ENCODE results near the gene PRPF40A.
"Not testable (repeated sequence)": the region's sequence is repeated elsewhere in the genome, so short reads cannot be mapped to it uniquely, and the experiment has no call there.

Gene PRPF40A

GRCh38 chr2:152759290-152760072 is 42.2 kb upstream of the PRPF40A start:
- no peaks in the 10 kb centered on the region for H3K36me3 ChIP-seq (ENCODE audit: control insufficient read depth, insufficient read depth, low read length)
- no peak overlapping the region for H3K4me3 ChIP-seq (replicated peaks; ENCODE audit: low read depth, low read length)
- TF ChIP-seq CTCF (IDR thresholded peaks at IDR 0.05; ENCODE audit: insufficient read depth, low read length, poor library complexity, severe bottlenecking) = no peak
- H3K27me3 ChIP-seq (replicated peaks; ENCODE audit: control insufficient read depth, insufficient read depth, low read length) = no peaks in the 10 kb centered on the region
- DNase-seq (ENCODE audit: extremely low read depth, insufficient read length) = no peak

- no peak overlapping the region for H3K4me3 ChIP-seq (replicated peaks; ENCODE audit: low read depth, low read length)
- TF ChIP-seq CTCF (IDR thresholded peaks at IDR 0.05; ENCODE audit: insufficient read depth, low read length, poor library complexity, severe bottlenecking) = peak; percentile 69
- no peaks in the 10 kb centered on the region for H3K27me3 ChIP-seq (replicated peaks; ENCODE audit: control insufficient read depth, insufficient read depth, low read length)
- peak; percentile 6 for DNase-seq (ENCODE audit: extremely low read depth, insufficient read length)
- no peaks in the 10 kb centered on the region; the same call in 1 of the 2 replicates for H3K36me3 ChIP-seq (ENCODE audit: control insufficient read depth, insufficient read depth, low read length)
Measured at GRCh38 chr2:152755029-152755428, 37.8 kb upstream of the PRPF40A start.

- not testable (repeated sequence) for H3K36me3 ChIP-seq (ENCODE audit: control insufficient read depth, insufficient read depth, low read length); DNase-seq (ENCODE audit: extremely low read depth, insufficient read length); H3K27me3 ChIP-seq (replicated peaks; ENCODE audit: control insufficient read depth, insufficient read depth, low read length); H3K4me3 ChIP-seq (replicated peaks; ENCODE audit: low read depth, low read length)
Measured at GRCh38 chr2:152747751-152748150, 30.5 kb upstream of the PRPF40A start.

GRCh38 chr2:152743002-152743401 is 25.7 kb upstream of the PRPF40A start:
- no peaks in the 10 kb centered on the region; the same call in 1 of the 2 replicates for H3K36me3 ChIP-seq (ENCODE audit: control insufficient read depth, insufficient read depth, low read length)
- H3K27me3 ChIP-seq (replicated peaks; ENCODE audit: control insufficient read depth, insufficient read depth, low read length) = no peaks in the 10 kb centered on the region
- no peak for DNase-seq (ENCODE audit: extremely low read depth, insufficient read length)
- peak; percentile 58 for TF ChIP-seq CTCF (IDR thresholded peaks at IDR 0.05; ENCODE audit: insufficient read depth, low read length, poor library complexity, severe bottlenecking)
- H3K4me3 ChIP-seq (replicated peaks; ENCODE audit: low read depth, low read length) = no peak overlapping the region

GRCh38 chr2:152740743-152741328 is 23.6 kb upstream of the PRPF40A start:
- no peak for DNase-seq (ENCODE audit: extremely low read depth, insufficient read length)
- TF ChIP-seq CTCF (IDR thresholded peaks at IDR 0.05; ENCODE audit: insufficient read depth, low read length, poor library complexity, severe bottlenecking) = peak; percentile 74
- Histone ChIP-seq H3K4me3 (replicated peaks; ENCODE audit: low read depth, low read length) (no peak overlapping the region), H3K36me3 (ENCODE audit: control insufficient read depth, insufficient read depth, low read length) (no peaks in the 10 kb centered on the region; the same call in none of the 2 replicates), H3K27me3 (replicated peaks; ENCODE audit: control insufficient read depth, insufficient read depth, low read length) (no peaks in the 10 kb centered on the region)

- not testable (repeated sequence) for H3K4me3 ChIP-seq (replicated peaks; ENCODE audit: low read depth, low read length); H3K27me3 ChIP-seq (replicated peaks; ENCODE audit: control insufficient read depth, insufficient read depth, low read length); DNase-seq (ENCODE audit: extremely low read depth, insufficient read length); H3K36me3 ChIP-seq (ENCODE audit: control insufficient read depth, insufficient read depth, low read length)
Measured at GRCh38 chr2:152739705-152740104, 22.4 kb upstream of the PRPF40A start.
